Mucosa of gallbladder (tissue), 1 donor: ENCODE data around the gene CPXM1. TPM values are rescaled to one million over a fixed set of nuclear protein-coding genes. Genes with fewer than 3 reads are reported as not detected.
A peak's percentile ranks its signal among the peaks of the same experiment; 100 is the strongest.
"Not testable (repeated sequence)": the region's sequence is repeated elsewhere in the genome, so short reads cannot be mapped to it uniquely, and the experiment has no call there.

Source experiments
- DNase-seq: peaks from one replicate; pipeline ENCODE4 v3.0.0-alpha.2; 2020; ENCODE audit warnings: low spot score
- total RNA-seq: library from RNA; stranded (reverse); gene quantifications from one replicate; pipeline ENCODE4 v1.2.1, GENCODE V29; 2021
- donor health status: DM: no; HTN: no; CAD: no.

Gene CPXM1
- total RNA-seq: 6.8 TPM

- DNase-seq: no peak
Observed at GRCh38 chr20:2800521-2801285, at the start of gene CPXM1. Gene CPXM1 (minus strand): TSS chr20:2800627. CDS start chr20:2800572, 55 bp downstream.

- DNase-seq: no peak
Observed at GRCh38 chr20:2849529-2849928, 49.1 kb upstream of the CPXM1 start.

DNA sequence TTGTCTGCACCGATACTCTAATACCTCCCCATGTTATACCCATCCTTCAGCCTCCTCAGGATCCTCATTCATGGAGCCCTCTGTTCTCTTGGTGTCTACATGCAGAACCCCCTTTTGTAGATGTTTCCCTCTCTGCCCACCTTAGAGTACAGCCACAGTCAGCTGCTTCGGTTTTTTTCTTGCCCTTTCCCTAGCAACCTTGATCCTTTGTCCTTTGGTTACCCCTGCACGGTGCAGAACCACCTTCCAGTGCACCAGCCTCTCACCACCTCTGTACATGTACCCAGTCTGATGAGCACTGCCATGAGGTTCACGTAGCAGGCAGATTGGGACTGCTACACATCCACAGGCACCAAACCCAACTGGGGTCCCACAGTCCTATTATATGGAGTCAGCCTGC is 47.4 kb upstream of the CPXM1 start:
- DNase-seq: no peak

- no peak for DNase-seq
Observed at GRCh38 chr20:2846698-2847097, 46.3 kb upstream of the CPXM1 start.

GRCh38 chr20:2845607-2846006 is 45.2 kb upstream of the CPXM1 start:
- DNase-seq: no peak

DNA sequence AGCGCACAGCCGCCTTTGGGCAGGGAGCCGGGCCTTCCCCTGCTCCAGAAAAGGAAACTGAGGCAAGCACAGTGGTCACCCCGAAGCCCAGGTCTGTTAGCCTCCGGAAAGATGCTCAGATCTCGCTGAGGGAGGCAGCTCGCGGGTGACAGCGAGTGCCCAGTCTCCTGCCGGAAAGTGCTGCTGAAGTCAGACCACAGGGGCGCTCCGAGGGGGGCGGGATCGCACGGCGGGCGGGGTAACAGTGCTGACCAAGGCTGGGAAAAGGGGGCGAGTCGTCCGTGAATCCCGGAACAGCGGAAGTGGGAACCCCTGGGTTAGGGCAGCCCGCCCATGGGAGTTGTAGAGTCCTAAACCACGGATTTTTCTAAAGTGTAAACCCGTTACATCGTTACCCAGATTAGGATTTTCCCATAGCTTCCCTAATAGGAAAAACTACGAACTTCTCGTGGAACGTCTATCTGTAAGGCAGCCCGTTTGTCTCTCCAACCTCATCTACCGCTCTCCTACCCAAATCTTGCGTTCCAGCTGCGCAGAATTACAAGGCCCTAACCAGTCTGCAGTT is 40.6 kb upstream of the CPXM1 start:
- peak; percentile 27 for DNase-seq

DNA sequence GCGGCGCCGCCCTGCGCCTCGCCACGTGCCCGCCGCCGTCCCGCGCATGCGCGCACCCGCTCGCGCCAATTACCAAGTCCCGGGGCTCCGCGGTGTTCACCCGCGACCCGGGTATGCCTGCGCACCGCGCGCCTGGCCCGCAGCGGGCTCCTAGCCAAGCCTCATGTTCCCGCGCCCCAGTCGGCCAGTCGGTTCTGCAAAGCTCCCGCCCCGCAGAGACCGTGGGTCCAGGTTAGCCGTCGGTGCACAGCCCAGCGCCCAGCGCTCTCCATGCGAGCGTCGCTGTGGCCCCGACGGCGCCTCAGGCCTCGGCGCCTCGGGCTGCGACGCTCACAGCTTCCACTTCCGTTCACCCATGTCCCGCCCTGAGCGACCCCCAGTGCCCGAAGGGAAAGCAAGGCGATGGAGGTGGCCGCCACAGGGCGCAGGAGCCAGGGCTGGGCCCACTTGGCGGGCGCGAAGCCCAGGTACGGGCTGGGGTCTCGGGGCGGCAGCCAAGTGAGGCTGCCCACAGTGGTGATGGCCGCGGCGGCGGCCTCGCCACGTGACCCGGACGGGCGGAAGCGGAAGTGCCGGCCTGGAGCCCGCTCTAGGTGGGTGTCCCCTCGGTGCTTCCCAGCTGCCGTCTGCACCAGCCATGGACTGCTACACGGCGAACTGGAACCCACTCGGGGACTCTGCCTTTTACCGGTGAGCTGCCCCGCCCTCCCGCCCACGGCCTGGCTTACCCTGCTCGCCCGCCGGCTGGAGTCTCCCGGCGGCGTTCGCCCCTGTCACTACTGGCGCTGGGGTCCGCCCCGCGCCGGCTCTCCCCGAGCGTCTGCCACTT is 39.9 kb upstream of the CPXM1 start, which contains the start of the genes PCED1A and VPS16:
PCED1A (minus strand) TSS at position 518 of the 829 bp plus-strand sequence. CDS start 743 bp downstream, outside the sequence.
VPS16 (plus strand) TSS at position 608 of the 829 bp plus-strand sequence; CDS start at position 638, 30 bp downstream.
- peak; percentile 86 for DNase-seq

- DNase-seq: no peak
Observed at GRCh38 chr20:2839732-2840137, 39.3 kb upstream of the CPXM1 start.

DNA sequence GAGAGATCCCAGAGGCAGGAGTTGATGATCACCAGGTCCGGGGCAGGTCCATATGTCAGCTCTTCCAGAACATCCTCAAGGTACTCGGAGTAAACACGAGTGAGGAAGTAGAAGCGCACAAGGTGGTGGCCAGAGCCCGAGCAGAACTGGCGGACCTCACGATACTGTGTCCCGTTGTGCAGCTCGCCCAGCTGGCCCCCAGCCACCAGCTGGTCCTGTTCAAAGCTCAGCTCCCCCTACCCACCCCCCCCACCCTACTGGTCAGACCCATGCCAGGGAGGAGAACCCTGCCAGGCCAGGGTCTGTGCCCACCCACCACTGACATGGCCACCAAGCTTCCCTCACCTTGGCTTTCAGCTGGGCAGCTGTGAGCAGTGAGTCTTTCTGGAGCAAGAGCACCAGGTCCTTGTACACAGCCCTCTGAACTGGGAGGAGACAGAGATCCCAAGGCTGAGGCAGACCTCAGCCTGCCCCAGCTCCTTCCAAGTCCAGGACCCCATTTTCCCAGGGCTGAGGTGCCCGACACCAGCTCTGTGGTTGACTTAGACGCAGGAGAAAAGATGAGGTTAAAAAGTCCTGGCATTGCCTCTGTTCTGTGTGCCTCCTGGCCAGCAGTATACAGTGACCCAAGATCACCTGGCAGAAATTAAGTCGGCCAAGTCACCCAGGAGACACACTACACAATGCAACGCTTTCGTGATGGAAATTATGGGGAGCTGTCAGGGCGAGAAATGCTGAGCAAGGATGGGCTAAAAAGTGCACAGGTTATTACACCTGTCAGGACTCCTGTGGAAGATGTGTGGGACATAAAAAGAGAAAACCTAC is 38.6 kb upstream of the CPXM1 start:
- no peak for DNase-seq

DNA sequence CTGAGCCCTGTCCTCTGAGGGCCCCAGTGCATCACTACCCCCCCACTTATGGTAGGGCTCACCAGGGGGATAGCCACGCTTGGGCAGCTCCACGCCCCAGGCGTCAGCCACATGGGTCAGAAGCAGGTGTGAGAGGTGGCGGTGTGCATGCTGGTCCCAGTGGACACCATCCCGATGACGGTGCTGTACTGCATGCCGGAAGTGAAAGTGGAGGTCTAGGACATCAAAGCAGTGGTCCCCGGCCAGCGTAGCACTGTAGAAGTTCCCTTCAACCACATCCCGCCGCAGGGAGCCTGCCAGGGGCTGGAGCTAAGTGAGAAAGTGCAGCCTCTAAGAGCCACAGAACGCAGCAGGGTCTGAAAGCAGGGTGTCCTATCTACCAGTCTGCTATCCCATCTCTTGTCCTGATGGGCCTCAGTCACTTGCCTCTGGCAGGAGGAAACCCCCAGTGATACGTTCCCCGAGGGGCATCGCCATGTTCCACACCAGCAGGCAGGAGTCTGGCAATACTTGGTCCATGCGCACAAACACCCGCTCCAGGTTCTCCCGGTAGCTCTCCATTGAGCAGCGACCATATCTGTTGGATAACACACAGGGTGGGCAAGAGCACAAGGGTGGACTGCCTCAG is 37.9 kb upstream of the CPXM1 start:
- DNase-seq: no peak

DNA sequence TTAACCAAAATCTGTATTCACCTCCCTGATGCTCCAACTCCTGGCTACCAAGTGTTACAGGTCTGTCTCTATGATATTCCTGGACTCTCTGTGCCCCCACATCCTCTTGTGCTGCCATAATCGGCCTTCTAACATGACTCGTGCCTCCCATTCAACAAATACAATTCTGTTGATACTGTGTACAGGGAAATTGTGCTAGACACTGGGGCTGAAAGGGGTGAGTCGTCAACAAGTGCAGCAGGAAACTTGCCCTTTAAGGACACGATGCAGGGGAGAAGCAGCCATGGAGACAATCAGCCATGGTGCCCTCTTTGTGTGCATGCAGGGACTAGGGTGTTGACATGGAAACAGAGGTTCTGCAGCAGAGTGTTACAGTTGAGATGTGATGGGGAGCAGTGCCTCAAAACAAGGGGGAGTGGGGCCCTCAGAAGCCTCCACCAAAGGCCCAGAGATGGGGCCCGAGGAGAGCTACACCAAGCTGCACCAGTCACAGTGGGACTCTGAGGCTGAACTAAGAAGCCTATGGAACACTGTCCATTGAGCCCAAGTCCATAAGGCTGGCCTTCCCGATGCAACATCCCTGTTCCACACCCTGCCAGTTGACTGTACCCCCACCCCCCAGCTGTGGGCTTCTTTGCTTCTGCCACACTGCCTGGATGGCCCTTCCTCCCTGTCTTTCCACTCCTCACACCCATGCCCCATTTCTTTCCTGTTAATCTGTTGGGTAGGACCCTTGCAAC is 37.0 kb upstream of the CPXM1 start:
- DNase-seq: no peak

GRCh38 chr20:2836035-2836434 is 35.6 kb upstream of the CPXM1 start:
- DNase-seq: no peak

DNA sequence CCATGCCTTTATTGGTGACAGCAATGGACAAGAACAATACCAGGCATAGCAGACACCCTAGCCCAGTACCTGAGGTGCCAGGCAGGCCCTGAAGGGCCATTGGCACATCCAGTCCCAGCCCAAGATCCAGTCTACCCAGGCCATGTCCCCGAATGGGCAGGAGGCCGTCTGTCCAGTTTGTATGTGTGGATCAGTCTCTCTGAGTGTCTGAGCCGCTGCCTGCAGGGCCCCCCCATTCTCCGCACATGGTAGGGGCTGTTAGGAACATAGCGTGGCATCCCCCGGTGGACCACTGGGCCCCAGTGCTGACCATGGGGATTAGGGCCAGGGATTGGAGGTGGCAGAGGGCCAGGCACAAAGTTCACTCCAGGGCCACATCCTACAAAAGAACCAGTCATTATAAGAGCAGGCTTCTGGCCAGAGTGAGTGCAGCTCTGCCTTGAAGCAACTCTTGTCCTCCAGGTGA is 34.9 kb upstream of the CPXM1 start:
- no peak for DNase-seq

DNA sequence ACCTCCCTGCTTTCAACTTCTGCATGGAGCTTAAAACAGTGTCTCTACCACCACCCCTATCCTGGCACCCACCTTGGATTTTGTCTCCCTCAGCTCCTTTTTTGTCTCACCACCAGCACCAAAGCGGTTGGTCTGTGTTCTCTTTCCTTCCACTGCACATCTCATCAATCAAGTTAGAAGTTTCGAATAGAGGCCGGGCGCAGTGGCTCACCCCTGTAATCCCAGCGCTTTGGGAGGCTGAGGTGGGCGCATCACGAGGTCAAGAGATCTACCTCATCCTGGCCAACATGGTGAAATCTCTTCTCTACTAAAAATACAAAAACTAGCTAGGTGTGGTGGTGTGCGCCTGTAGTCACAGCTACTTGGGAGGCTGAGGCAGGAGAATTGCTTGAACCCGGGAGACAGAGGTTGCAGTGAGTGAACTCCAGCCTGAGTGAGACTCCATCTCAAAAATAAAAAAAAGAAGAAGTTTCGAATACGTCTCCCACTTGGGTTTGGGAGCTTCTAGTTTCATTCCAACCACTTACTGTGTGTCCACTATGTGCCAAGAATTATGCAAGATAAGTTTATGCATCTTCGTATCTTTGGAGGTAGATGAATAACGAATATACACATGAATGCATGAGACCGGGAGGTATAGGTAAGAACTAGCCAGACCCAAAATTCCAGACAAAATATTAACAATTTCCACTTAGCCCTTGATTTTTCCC is 34.1 kb upstream of the CPXM1 start:
- DNase-seq: no peak

DNA sequence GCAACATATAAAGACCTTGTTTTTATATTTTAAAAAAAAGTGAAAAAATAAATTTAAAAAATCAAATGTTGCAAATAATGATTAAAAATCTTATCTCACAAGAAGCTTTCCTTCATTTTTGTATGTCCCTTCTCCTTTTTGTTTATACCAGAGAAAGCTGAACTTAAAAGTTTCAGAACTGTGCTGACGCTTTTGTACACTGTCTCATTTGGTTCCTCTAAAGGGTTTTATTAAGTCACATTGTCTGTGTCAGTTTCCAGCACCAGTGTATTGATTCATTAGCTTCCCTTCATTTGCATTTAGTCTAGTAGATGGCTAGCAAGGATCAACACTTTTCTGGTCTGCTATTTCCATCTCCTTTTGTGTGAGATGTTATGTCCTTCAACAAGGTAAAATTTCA is 33.3 kb upstream of the CPXM1 start:
- no peak for DNase-seq

GRCh38 chr20:2831206-2831605 is 30.8 kb upstream of the CPXM1 start:
- not testable (repeated sequence) for DNase-seq

DNA sequence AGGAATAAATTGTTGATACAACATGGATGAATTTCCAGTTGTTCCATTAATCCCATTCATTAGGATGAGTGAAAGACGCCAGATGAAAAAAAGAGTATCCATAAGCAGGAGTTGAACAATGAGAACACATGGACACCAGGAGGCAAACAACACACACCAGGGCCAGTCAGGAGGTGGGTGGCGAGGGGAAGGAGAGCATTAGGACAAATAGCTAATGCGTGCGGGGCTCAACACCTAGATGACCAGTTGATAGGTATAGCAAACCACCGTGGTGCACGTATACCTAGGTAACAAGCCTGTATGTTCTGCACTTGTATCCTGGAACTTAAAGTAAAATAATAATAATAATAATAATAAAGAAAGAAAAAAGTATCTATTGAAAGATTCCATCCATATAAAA is 28.9 kb upstream of the CPXM1 start:
- no peak for DNase-seq

DNA sequence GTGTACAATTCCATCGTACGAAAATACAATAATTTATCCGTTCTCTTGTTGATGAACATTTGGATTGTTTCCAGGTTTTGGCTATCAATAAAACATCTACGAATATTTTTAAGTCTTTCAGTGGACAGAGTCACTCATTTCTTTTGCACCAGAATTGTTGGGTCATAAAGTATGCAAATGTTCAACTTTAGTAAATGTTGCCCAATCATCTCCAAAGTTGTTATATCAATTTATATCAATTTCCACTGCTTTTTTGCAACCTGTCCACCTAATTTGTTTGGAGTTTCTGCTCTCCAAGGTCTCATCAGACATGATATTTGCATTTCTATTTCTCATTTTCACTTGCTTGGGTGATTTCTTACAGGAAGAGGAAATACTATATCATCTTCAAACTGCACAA is 26.2 kb upstream of the CPXM1 start:
- DNase-seq: no peak

GRCh38 chr20:2825761-2826160 is 25.3 kb upstream of the CPXM1 start:
- no peak for DNase-seq

DNA sequence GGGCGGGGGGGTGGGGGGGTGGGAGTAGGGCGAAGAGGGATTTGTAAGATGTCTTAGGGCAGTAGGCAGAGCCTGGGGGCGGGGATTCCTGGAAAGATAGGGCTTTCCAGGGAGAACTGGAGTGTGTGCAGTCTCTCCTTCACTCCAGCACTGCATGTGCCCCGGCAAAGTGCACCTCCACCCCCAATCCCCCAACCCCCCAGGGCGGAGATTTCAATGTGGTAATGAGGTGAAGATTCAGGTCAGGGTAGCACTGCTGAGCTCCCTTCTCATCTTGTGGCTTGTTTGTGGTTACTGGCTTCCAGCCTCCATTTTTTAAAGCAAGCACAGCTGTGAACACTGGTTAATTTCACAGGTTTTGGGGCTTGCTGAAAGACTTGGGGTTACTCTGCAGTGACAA is 21.6 kb upstream of the CPXM1 start:
- no peak for DNase-seq
